ENCODE results near the gene RB1.

RB1 gene

GRCh38 chr13:48475230-48475629 is 171.7 kb downstream of the RB1 start:
- DNase-seq: no peak

- no peak for DNase-seq
These were observed 172.7 kb downstream of the RB1 start for GRCh38 chr13:48476215-48476614.

GRCh38 chr13:48476686-48477085 is 173.1 kb downstream of the RB1 start:
- no peak for DNase-seq

- no peak for DNase-seq
These were observed 173.8 kb downstream of the RB1 start for GRCh38 chr13:48477191-48477855.

- no peak for DNase-seq
These were observed 174.8 kb downstream of the RB1 start for GRCh38 chr13:48478391-48478790.

- DNase-seq: no peak
These were observed 180.0 kb downstream of the RB1 start for GRCh38 chr13:48483575-48483974.

GRCh38 chr13:48485432-48485831 is 181.9 kb downstream of the RB1 start:
- no peak for DNase-seq

- no peak for DNase-seq
These were observed 182.8 kb downstream of the RB1 start for GRCh38 chr13:48486362-48486761.

GRCh38 chr13:48486836-48487235 is 183.3 kb downstream of the RB1 start:
- DNase-seq: no peak

- DNase-seq: no peak
These were observed 184.4 kb downstream of the RB1 start for GRCh38 chr13:48487968-48488367.

- no peak for DNase-seq
These were observed 185.4 kb downstream of the RB1 start for GRCh38 chr13:48488995-48489394.

- DNase-seq: no peak
These were observed 186.1 kb downstream of the RB1 start for GRCh38 chr13:48489666-48490065.

- DNase-seq: no peak
These were observed 186.7 kb downstream of the RB1 start for GRCh38 chr13:48490241-48490640.

GRCh38 chr13:48491423-48492095 is 188.0 kb downstream of the RB1 start:
- DNase-seq: no peak

- no peak for DNase-seq
These were observed 188.5 kb downstream of the RB1 start for GRCh38 chr13:48492096-48492440.

- DNase-seq: no peak
These were observed 189.0 kb downstream of the RB1 start for GRCh38 chr13:48492470-48493065.

GRCh38 chr13:48493066-48493765 is 189.7 kb downstream of the RB1 start:
- DNase-seq: no peak

GRCh38 chr13:48493851-48494250 is 190.3 kb downstream of the RB1 start:
- DNase-seq: no peak

- DNase-seq: no peak
These were observed 191.3 kb downstream of the RB1 start for GRCh38 chr13:48494874-48495273.

- DNase-seq: no peak
These were observed 193.0 kb downstream of the RB1 start for GRCh38 chr13:48496271-48497161.

GRCh38 chr13:48497669-48498068 is 194.1 kb downstream of the RB1 start:
- no peak for DNase-seq

GRCh38 chr13:48500652-48501197 is 197.2 kb downstream of the RB1 start:
- DNase-seq: no peak

- DNase-seq: no peak
These were observed 198.2 kb downstream of the RB1 start for GRCh38 chr13:48501705-48502104.

Measured in NCI-H748 treated with DMSO at 0.1 percent for 48 hours (cell line).